DOHH2 (cell line): ENCODE results near the gene GLYATL1B.
"Not testable (repeated sequence)": the region's sequence is repeated elsewhere in the genome, so short reads cannot be mapped to it uniquely, and the experiment has no call there.

Experiments used
- EZH2phosphoT487 ChIP-seq: fragments of 200-600 bp; sonication (generic); IDR thresholded peaks from 2 replicates; pipeline ENCODE4 v1.6.1; 2017; ENCODE audit warnings: borderline replicate concordance, mild to moderate bottlenecking, antibody characterized with exemption, low read length, moderate library complexity, mixed read lengths
- TF ChIP-seq, protein P1 (sequence below): fragments of 200-600 bp; sonication (generic); IDR thresholded peaks from one replicate; pipeline ENCODE4 v1.5.1; 2014; ENCODE audit warnings: antibody characterized with exemption, mild to moderate bottlenecking, low read depth, low read length; ENCODE audit not compliant: poor library complexity, severe bottlenecking

GRCh38 chr11:59093576-59093975 lies 7.5 kb downstream of the GLYATL1B start:
- TF ChIP-seq, protein P1, sequence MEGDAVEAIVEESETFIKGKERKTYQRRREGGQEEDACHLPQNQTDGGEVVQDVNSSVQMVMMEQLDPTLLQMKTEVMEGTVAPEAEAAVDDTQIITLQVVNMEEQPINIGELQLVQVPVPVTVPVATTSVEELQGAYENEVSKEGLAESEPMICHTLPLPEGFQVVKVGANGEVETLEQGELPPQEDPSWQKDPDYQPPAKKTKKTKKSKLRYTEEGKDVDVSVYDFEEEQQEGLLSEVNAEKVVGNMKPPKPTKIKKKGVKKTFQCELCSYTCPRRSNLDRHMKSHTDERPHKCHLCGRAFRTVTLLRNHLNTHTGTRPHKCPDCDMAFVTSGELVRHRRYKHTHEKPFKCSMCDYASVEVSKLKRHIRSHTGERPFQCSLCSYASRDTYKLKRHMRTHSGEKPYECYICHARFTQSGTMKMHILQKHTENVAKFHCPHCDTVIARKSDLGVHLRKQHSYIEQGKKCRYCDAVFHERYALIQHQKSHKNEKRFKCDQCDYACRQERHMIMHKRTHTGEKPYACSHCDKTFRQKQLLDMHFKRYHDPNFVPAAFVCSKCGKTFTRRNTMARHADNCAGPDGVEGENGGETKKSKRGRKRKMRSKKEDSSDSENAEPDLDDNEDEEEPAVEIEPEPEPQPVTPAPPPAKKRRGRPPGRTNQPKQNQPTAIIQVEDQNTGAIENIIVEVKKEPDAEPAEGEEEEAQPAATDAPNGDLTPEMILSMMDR: not testable (repeated sequence)
- not testable (repeated sequence) for TF ChIP-seq EZH2phosphoT487
